GM21529 (cell line): ENCODE data around the gene JCAD.
"Not testable (repeated sequence)": the region's sequence is repeated elsewhere in the genome, so short reads cannot be mapped to it uniquely, and the experiment has no call there.

Experiments
- ATAC-seq: cut with Tn5 transposase; IDR thresholded peaks from one replicate; pipeline ENCODE4 v1.9.1; 2021; ENCODE audit not compliant: unreplicated experiment

The JCAD gene

DNA sequence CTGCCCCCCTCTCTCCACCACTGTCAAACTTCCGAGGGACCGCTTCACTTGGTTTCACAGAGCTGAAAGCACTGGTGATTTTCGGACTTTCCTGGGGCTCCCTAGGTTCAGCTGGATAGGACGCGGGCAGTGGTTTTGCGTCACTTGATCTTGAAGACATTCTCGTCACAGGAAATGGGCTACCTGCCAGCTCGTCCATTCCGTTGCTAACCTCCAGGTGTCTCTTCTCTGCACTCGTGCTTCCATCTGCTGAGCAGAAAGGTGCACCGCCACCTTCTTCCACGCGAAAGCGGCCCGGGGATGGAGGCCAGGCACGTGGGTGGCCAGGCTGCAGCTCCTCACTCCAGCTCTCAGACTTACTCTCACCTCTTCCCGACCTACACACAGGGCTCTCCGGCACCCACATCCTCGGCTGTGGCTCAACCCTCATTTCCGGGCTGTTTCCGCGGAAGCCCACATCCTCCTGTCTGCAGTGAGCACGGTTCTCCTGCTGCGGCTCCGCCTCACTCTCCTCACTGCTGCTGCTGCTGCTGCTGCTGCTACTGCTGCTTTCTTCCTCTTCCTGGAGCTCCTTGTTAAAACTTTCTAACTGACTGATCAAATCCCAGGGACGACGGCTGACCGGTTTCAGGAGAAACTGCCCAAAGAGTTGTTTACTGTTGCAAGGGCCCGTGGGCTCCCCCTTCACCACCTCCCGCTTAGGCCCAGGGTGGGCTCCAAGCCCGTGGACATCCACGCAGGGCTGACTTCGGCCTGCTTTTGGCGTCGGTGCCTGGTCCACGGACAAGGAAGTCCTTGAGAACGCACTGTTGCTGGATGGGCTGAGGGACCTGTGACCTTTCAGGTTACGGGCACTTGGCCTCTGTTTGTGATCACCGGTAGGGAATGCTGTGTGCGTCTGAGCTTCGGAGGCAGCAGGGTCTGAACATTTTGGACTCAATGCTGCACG lies 32.1 kb downstream of the JCAD start:
- peak; percentile 93 for ATAC-seq

DNA sequence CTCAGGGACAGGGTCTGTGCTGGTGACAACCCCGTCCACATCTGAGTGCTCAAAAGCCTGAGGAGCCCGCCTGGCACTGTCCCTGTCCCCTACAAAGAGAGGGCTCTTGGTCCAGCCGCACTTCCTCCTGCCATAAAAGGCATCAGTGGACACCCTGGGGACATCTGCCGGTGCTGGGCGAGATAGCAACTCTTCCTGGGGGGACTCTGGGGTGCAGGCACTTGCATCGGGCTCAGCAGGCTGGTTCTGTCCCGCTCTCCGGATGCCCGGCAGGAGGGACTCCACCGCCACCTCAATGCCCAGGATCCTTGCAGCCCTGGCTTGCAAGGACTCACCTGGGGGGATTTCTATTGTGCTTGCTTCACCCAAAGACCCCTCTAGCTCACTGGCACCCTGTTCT lies 32.8 kb downstream of the JCAD start:
- no peak for ATAC-seq

DNA sequence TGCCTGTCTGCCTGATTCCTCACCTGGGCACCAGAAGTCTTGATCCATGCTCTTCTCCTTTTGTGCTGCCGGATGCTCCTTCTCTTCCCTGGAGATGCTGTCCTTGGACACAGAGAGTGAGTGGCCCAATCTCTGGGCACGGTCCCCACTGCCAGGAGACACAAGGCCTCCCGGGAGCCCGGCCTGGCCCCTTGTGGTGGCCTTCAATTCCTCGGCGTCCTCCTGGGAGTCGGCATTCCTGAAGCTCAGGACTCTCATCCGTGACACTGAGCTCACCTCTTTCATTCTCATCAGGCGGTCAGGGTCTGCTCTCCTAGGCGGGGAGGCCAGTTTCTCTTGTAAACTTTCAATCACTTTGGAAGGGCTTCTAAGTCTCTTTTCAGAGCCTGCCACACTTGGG lies 33.3 kb downstream of the JCAD start:
- ATAC-seq = no peak

DNA sequence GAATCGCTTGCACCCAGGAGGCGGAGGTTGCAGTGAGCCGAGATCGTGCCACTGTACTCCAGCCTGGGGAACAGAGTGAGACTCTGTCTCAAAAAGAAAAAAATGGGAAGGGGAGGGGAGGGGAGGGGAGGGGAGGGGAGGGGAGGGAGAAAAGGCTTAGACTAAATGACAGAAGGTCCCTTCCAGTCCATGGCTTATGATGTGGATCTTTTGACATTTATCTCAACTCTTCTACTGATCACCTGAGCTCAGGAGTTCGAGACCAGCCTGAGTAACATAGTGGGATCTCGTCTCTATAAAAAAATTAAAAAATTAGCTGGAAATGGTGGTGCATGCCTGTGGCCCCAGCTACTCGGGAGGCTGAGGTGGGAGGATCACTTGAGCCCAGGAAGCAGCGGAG lies 34.0 kb downstream of the JCAD start:
- ATAC-seq = not testable (repeated sequence)

DNA sequence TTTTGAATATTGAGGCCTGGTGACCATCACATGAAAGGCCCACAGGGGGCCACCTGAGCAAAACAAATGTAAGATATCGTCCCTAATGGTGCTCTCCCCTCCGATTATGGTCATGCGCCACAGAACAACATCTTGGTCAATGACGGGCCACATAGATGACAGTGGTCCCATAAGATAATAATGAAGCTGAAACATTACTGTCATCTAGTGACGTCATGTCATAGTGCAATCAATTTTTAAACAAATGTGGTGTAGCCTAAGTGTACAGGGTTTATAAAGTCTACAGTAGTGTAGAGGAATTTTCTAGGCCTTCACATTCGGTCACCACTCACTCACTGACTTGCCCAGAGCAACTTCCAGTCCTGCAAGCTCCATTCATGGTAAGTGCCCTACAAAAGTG lies 36.8 kb downstream of the JCAD start:
- no peak for ATAC-seq

DNA sequence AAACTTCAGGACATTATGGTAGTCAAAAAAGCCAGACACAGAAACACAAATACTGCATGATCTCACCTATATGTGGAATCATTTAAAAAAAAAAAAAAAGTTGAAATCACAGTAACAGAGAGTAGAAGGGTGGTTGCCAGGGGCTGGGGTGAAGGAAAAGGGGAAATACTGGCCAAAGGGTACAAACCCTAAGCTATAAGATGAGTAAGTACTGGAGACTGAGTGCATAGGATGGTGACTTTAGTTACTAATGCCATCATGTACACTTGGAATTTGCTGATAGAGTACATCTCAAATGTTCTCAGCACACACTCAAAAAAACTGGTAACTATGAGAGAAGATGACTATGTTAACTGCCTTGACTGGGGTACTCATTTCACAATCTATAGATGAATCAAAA lies 39.9 kb downstream of the JCAD start:
- no peak for ATAC-seq

DNA sequence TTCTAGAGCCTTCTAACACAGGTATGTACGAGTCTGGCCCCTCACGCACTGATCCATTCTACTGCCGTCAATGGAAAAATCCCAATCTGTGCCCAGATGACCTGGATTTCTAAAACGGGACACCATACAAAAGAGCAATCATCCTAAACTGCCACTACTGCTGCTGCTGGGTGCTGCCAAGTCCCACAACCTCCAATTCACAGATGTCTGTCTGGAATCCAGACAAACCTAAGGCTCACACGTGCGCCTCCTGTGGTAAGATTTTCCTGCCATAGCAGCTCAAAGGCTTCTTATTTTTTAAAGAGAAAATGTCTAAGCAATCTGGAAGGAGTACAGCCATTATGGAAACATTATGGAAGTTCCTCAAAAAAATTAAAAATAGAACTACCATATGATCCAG lies 40.9 kb downstream of the JCAD start:
- no peak for ATAC-seq

DNA sequence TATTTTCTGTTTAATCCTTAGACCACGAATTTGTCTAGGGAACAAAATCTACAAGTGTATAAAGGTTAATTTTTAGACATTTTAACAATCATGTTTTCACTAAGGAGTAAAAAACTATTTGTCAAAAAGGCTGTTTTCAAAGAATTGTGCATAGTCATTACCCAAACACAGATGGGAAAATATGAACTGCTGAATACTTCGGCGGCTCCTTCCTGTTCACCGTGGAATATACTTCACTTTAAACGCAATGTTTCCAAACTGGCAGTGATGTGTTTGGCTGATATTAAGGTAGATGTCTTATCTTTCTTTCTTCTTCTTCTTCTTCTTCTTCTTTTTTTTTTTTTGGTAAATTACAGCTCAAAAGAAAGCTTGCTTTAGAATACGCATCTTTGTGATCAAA lies 41.4 kb downstream of the JCAD start:
- ATAC-seq = no peak

DNA sequence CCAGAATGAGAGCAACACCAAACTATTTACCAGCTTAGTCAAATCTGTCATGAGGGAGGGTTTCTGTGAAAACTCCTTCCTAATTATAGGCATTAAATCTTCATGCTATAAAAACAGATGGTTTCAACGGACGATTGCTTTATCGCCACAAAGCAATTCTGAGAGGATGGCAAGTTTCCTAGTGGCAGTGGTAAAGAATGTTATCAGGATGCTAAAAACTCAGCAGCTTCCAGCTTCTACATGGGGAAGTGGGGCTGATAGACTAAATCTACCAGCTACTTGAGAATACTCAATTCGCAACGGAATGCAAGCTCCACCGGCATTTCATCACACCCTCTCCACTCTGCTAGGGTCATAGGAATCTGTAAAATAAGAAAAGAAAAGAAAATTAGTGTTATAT lies 41.8 kb downstream of the JCAD start:
- ATAC-seq = no peak

DNA sequence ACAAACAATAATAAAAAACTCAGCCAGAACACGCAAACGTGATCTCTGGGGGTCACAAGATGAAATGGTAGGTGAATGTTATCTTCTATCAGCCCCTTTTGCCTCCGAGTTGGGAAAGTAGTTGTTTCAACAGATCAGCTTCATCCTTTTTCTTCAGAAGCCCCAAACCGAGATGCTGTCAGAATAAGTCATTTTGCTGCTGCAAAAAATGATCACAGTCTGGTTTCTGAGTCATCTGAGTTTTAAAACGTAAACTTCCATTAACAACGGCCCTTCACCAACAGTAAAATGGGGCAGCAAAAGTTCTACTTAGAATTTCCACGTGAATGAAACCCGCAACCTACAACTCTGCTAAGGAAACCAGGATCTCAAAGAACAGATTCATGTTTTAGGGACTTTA lies 44.9 kb downstream of the JCAD start:
- no peak for ATAC-seq

DNA sequence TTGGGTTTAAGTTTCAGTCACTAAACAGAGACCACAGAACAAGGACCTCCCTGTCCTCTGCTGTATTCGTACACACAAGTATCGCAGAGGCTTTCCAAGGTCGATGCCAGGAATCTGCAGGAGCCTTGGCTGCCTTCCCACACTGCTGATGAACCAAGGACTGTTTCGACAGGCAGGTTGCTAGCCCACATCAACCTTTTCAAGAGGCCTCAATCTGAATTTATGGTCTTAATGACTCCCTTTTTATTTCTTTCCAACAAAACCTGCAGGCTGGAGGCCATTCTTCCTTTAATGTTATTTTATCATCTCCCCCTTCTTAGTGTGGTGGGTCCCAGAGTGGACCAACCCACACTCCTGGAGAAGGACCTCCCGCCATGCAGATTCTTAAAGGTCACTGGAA lies 45.6 kb downstream of the JCAD start:
- no peak for ATAC-seq

DNA sequence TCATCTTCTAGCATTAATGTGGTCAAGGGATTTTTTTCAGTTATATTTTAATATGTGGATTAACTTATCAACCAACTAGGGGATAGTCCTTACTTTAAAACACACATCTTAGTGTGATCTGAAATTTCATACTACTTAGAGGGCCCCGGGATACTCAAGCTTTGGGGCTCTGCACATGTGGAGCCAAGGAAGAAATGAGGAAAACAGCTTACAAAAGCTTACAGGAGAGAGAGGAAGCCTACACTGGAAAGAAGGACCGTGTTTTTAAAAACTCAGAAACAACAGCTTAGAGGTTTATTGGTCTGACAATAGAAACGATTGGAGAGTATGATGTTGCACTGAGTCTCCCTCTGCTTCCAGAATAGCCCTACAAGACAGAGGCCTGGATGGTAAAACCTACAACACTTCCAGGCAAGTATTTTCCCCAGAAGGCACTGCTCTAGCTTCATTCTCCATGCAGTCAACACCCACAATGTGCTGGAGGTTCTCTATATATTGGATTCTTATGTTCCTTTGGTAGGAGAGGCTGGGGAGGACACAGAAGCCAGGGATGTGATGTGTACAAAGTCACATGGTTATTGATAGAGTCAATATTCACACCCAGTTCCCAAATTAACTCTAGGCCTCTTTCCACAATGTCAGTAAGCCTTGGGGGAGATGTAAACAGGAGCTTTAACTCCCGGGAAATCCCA lies 47.3 kb downstream of the JCAD start:
- no peak for ATAC-seq

DNA sequence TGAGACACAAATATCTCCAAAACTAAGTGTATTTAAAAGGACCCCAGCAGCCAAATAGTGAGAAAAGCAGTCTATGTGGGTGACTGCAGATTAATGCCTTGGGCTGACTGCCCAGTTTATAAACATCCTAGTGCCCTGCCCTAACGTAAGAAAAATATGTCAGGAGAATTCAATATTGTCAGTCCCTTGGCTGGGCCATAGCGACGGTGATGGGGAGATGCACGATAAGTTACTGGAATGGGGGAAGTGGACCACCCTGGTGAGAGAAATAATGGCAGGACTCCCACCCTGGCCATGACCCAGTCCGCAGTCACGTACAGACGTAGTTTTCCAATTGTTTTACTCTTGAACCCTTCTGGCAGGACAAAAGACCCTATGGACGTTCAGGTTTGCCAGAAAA lies 48.0 kb downstream of the JCAD start:
- no peak for ATAC-seq

DNA sequence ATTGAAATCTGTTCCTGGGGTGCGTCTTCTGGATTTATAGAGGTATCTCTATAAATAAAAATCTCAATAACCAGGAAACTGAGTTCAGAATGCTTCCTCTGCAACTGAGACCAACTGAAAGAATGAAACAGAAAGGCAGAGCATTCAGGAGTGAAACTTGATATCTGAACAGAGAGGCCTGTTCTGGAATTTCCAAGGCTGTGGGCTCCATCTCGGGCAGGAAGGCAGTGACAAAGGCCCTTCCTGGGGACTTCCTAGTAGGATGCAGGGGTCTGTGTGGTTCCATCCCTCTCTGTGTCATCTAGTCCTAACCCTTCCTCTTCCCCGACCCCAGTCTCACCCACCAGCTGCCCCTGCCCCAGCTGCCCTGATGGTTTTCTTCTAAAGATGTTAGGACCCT lies 52.0 kb downstream of the JCAD start:
- ATAC-seq = no peak

DNA sequence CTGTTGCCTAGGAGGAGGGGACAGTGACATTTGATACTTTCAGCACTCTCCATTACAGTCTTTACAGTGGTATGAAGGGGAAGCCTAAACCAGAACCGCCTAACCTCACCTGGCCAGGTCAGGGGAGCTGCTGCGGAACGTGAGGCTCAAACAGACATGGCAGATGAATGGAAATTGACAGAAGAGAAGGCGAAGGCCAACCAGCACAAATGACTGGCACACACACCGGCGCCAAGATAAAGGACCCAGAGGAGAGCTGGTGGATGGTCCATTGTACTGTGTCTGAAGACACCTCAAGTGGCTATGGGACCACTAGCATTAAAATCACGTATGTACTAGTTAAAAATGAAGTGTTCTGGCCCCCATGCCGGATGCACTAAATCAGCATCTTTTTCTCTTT lies 53.0 kb downstream of the JCAD start:
- no peak for ATAC-seq

DNA sequence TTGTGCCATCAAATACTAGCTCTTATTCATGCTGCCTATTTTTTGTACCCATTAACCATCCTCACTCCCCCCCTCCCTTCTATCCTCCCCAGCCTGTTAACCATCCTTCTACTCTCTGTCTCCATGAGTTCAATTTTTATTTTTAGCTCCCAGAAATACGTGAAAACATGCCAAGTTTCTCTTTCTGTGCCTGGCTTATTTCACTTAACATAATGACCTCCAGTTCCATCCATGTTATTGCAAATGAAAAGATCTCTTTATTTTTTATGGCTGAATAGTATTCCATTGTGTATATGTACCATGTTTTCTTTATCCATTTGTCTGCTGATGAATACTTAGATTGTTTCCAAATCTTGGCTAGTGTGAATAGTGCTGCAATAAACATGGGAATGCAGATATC lies 54.3 kb downstream of the JCAD start:
- not testable (repeated sequence) for ATAC-seq

DNA sequence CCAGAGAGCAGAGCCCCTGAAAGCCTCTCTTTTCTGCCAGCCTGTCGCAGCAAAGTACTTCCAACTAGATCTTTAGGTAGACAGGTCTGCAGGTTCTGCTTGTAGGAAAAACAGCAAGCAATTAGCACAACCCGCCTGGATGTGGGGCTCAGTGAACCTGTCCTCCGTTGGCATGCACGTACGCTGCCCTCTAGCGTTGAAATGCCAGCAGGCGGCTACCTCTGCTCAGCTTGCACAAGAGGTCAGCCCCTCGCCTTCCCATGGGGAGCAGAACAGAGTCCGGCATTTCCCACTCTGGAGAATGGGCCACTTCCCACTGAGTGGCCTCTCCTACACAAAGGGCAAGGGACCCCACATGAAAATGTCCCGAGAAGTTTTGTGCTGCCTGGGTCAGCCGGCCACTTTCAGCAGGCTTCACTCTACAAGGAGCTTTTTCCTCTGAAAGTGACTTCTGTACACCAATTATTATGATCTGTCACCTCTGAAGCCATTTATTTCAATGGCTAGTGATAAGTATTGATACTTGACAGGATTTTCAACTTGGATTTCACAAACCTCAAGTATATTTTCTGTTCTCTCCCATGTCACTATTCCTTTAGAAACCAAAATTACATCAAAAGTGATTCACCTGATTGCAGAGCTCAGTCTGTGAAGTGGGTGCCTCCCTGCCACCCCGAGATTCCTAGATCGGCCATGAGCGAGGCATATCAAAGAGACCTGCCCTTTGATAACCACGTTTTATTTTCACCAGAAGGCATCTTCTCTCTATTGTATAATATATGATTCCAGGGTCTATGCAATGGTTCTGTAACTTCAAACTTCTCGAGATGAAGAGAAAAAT lies 56.7 kb downstream of the JCAD start:
- ATAC-seq = no peak

DNA sequence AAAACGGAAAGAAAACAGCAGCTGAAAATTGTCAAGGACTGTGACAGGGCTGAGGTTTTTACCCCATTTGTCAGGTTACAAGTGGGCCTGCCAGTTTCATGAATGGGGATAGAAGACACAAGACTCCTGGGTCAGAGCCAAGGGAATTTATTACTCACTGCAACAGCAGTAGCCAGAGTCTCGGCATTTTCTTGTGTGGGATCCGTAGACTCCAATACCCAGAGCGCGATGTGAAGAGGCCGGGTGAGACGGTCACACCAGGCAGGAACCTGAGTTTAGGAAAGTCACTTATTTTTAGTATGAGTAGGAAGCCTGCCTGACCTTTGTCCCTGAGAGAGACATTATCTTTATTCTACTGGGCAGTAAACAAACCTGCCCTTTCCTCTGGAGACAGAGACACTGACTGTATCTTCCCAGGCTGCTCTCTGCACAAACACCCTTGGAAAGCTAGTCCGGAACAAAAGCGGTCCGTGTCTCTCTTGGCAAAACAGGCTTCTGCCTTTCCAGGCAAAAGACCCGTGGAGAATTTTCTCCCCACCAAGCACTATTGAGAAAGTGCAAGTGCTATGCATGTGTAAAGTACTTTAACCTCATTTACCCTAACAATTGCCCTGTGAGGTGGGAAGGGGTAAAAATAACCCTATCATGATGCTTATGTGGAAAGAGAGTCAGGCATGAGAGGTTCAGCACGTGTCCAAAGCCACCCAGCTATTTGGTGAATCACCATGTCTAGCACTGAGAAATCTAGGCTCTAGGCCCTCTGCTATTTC lies 58.4 kb downstream of the JCAD start:
- ATAC-seq = no peak

DNA sequence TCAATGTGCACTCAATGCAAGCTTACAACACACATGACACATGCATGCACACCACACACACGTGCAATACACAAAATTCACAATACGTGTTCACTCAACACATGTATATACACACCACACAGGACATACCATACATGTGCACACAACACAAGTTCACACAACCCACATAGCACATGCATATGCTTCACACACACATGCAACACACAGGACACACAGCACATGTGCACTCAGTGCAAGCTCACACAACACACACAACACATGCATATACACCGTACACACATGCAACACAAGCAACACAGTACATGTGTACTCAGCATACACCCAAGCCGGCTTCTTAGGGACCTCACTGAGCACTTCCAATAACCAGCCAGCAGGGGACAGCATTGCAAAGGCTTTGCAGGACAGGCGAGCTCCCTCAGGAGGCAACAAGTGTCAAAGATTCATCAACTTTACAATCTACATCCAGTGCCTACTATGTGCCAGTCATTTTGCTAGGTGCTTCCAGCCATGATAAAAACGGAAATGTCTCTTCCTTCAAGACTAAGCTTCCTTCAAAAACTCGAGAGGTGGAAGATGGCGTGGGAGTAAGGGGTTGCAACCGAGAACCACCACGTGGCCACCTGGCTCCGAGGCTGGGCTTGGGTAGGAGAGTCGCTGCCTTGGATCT lies 61.1 kb downstream of the JCAD start:
- ATAC-seq = peak; percentile 82

DNA sequence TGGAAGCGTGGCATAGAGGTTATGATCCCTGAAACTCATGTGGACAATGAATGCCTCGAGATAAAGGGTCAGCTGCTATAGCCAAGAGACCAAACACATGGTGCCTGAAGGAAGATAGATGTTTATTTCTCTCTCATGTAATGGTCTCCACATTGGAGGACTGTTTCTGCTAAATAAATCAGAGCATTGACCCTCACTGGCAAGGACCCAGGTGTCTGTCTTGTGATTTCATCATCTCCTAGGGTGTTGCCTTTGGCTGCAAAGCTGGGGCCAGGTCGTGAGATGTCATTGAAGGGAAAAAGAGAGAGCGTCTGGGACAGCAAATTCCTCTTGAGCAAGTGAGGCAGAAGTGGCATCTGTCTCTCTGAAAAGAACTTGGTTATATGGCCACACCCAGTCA lies 64.6 kb downstream of the JCAD start:
- ATAC-seq = no peak
